GM12875 (cell line): ENCODE results near the gene BDKRB2.

ENCODE experiments used
- H3K4me3 ChIP-seq: one replicate; pipeline ENCODE4 v1.5.1; 2011; ENCODE audit warnings: low read depth, low read length, control low read depth
- TF ChIP-seq, protein P1 (sequence below): IDR thresholded peaks from 2 replicates; pipeline ENCODE4 v1.5.1; 2011; ENCODE audit warnings: low read depth, mild to moderate bottlenecking, control low read depth, inconsistent platforms, low read length, moderate library complexity, borderline replicate concordance; ENCODE audit not compliant: insufficient read depth

Gene BDKRB2

DNA sequence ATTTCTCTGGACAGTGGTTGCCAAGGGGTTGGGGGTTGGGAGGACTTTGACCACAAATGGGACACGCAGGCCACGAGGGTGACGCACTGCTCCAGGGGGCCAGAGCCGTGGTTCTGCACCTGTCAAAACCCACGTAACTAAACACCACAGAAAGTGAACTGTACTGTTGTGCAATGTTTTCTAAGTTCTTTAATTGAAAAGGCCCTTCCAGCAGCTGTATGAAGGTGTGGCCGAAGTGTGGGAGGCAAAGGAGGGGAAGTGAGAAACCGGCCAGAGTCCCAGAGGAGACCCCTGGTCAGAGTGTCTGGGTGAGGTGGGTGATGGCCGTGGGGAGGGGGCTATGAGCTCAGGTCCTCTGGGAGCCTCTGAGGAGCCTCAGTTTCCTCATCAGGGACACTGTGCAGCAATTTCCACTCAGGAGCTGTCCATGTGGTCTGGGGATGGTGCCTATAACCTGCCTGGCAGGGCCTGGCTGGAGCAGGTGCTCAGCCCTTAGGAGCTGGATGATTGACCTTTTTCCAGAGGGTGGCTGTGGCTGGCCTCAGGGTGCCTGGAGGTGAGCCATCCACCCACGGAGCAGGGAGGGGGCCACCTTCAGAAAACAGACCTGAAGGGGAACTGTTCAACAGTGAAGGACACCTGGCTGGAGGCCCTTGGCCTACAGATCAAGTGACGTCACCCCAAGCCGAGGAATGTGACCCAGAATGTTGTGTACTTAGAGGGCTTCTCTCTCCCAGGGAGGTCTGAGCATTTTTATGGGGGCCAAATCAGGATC is 9.8 kb upstream of the BDKRB2 start:
- H3K4me3 ChIP-seq: no peak overlapping the region

DNA sequence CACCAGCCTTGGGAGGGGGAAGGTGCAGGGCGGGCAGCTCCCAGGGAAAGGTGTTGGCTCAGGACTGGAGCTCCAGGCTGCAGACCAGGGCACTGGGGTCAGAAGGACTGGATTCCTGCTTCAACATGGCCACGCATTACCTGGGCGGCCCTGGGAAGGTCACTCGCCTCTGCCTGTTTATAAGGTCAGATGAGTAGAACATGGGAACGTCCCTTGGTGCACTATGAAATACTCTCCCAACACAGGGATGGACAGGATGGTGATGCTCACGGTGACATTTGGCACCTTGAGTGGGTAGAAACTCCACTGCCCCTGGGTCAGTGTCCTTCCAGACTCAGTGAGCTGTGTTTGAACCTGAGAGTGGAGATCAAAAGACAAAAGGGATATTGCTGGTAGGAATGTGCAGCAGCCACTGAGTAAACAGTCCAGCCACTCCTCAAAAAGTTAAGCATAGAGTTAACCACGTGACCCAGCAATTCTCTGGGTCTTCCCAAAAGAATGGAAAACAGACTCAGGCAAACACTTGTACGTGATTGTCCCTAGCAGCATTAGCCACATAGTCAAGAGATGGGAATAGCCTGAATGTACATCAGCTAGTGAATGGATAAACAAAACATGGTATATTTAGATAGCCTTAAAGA is 9.1 kb upstream of the BDKRB2 start:
- TF ChIP-seq, protein P1, sequence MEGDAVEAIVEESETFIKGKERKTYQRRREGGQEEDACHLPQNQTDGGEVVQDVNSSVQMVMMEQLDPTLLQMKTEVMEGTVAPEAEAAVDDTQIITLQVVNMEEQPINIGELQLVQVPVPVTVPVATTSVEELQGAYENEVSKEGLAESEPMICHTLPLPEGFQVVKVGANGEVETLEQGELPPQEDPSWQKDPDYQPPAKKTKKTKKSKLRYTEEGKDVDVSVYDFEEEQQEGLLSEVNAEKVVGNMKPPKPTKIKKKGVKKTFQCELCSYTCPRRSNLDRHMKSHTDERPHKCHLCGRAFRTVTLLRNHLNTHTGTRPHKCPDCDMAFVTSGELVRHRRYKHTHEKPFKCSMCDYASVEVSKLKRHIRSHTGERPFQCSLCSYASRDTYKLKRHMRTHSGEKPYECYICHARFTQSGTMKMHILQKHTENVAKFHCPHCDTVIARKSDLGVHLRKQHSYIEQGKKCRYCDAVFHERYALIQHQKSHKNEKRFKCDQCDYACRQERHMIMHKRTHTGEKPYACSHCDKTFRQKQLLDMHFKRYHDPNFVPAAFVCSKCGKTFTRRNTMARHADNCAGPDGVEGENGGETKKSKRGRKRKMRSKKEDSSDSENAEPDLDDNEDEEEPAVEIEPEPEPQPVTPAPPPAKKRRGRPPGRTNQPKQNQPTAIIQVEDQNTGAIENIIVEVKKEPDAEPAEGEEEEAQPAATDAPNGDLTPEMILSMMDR: no peak
- H3K4me3 ChIP-seq: no peak overlapping the region

More for the DNA sequence above, 9.8 kb upstream of the BDKRB2 start:
- TF ChIP-seq, protein P1: no peak

DNA sequence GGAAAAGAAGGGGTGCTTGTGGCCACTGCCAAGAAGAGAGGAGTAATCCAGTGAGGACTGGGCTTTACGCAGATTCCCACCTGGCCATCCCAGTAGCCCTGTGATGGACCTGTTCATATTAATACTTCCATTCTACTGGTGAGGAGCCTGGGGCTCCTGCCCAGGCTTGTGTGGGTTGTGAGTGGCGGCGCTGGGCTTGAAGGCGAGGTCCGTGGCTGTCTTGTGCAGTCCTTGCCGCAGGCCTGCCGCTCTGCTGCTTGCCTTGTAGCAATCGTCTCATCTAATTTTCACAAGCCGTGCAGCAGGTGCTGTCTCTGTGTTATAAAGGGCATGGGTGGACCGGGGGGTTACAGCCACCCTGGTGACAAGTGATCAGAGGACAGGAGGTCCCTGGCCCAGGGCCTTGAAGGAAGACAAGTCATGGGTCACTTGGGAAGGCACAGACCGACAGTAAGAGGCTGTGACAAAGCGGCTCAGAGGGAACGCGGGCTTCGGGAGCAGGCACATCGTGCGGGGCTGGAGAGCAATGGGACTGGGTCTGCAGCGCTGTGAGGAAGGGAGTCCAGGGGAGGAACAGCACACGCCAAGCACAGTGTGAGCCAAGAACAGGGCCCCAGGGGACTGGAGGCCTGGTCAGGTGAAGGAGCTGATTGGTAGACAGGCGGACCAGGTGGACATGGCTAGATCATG is 7.3 kb upstream of the BDKRB2 start:
- H3K4me3 ChIP-seq: no peak overlapping the region
- TF ChIP-seq, protein P1: no peak

DNA sequence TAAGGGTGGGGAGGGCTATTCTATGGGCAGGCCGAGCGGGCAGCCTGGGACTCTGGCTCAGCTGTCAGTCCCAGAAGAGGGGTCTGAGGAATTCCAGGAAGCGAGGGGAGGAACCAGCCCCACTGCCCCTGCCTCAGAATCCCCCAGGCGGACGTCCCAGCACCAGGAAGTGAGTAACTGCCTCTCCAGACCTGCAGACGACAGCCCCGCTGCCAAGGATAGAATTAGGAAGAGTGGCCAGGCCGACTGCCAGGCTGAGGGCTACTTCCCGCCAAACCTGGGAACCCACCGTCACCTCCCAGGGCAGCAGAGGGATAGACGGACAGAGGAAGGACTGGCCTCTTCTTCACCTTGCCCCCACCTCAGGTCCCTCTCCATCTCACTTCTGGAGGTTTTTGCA is 6.7 kb upstream of the BDKRB2 start:
- TF ChIP-seq, protein P1: no peak
- H3K4me3 ChIP-seq: no peak overlapping the region

DNA sequence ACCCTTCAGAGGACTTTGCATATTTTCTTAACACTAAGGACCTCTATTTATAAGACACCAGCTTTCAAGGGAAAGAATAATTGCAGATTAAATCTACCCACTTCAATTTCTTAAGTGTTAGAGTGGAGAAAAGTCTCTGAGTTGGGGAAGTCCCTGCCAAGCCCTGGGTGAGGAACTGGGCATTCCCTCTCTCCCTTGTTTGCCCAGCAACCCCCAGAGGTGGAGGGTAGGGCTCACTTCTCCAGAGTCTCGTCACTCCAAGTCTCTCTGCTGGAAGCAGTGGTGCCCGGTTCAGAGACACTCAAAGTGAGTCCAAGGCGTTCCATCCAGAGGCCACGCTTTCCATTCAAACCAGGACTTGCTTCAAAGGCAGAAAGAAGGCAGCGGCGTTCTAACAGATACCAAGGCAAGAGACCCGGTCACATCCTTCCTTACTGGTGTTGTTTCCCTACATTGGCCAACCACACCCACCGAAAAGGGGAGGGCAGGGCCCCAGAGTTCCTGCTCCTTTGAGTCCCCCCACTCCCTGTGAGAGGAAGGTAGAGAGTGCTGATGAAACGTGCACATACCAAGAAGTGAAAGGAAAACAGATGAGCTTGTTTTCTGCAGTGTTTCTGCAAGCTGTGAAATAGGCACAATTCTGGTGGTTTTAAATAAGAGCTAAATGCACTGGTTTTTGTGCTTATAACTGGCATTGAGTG is 6.1 kb upstream of the BDKRB2 start:
- TF ChIP-seq, protein P1: no peak
- no peak overlapping the region for H3K4me3 ChIP-seq

DNA sequence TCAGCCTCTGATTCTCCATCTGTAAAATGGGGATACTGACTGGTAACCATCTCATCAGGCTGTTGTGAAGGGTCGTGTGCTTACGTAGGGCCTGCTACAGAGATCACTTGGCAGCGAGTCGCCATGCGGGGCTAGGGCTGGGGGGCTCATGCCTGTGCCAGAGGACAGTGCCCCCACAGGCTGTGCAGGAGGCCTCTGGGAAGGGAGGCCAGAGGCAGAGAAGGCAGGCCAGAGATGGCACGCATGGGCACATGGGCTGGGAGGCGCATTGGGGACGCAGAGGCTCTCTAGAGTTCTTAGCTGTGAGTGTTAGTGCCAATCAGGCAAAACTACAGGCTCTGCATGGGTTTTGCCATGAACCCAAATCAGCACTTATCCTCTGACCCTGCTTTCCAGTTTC is 3.5 kb upstream of the BDKRB2 start:
- TF ChIP-seq, protein P1: no peak

More for the DNA sequence above, 3.5 kb upstream of the BDKRB2 start:
- no peak overlapping the region for H3K4me3 ChIP-seq
